ENCODE results near the gene ENPP1. TPM values are rescaled to one million over a fixed set of nuclear protein-coding genes. Genes with fewer than 3 reads are reported as not detected.

ENPP1 gene
- total RNA-seq, 2 experiments from 2014 or later = 0.34 TPM; not detected in 1

- Histone ChIP-seq H3K9me2 (ENCODE audit: insufficient read depth, low read length) (no peaks in the 10 kb centered on the region), H3K4me3 (ENCODE audit: low read depth, low read length, poor library complexity, severe bottlenecking) (no peak overlapping the region), H3K4me1 (ENCODE audit: insufficient read depth, low read length, poor library complexity, severe bottlenecking) (peaks cover 7% of the 10 kb centered on the region), H3K79me2 (ENCODE audit: insufficient read depth, low read depth, low read length) (no peaks in the 10 kb centered on the region), H3K9me3 (ENCODE audit: low read length) (peaks cover 12% of the 10 kb centered on the region), H4K20me1 (ENCODE audit: insufficient read depth, low read length) (no peaks in the 10 kb centered on the region), H3K36me3 (ENCODE audit: insufficient read depth, low read length) (no peaks in the 10 kb centered on the region), H3K4me2 (ENCODE audit: low read length) (no peak overlapping the region), H3K27ac (ENCODE audit: low read depth, low read length, poor library complexity, severe bottlenecking) (no peak overlapping the region), H2AFZ (ENCODE audit: low read length) (no peak overlapping the region)
- intact Hi-C loops (cut with micrococcal nuclease; ENCODE audit: unreplicated experiment) = no loop called here
- DNase-seq (ENCODE audit: low spot score) = no peak
- POLR2A ChIA-PET = interaction anchor here (0.5 to 1.4 kb wide), 3 partner anchors 13 to 1080 kb away, joined by 3 to 4 read pairs (median 4); no protein-coding TSS in a partner anchor
- no TSS peak for BruUV-seq (replicated peaks)
- TF ChIP-seq CTCF (conservative IDR thresholded peaks at IDR 0.05; ENCODE audit: low read length) = no peak
- no peak for TF ChIP-seq EZH2phosphoT487 (IDR thresholded peaks at IDR 0.05; ENCODE audit: borderline replicate concordance, low read depth, low read length)
- CTCF ChIA-PET (ENCODE audit: unreplicated experiment) = no interaction called here
These were observed 89.2 kb downstream of the ENPP1 start for GRCh38 chr6:131897050-131897435.

GRCh38 chr6:131897621-131898020, 89.8 kb downstream of the ENPP1 start:
- no peak for DNase-seq (ENCODE audit: low spot score)
- Histone ChIP-seq H3K9me2 (ENCODE audit: insufficient read depth, low read length) (no peaks in the 10 kb centered on the region), H3K36me3 (ENCODE audit: insufficient read depth, low read length) (no peaks in the 10 kb centered on the region), H3K79me2 (ENCODE audit: insufficient read depth, low read depth, low read length) (no peaks in the 10 kb centered on the region), H3K4me1 (ENCODE audit: insufficient read depth, low read length, poor library complexity, severe bottlenecking) (peaks cover 7% of the 10 kb centered on the region), H3K4me3 (ENCODE audit: low read depth, low read length, poor library complexity, severe bottlenecking) (no peak overlapping the region), H3K9me3 (ENCODE audit: low read length) (peaks cover 12% of the 10 kb centered on the region), H4K20me1 (ENCODE audit: insufficient read depth, low read length) (no peaks in the 10 kb centered on the region), H3K4me2 (ENCODE audit: low read length) (no peak overlapping the region), H3K27ac (ENCODE audit: low read depth, low read length, poor library complexity, severe bottlenecking) (no peak overlapping the region), H2AFZ (ENCODE audit: low read length) (no peak overlapping the region)
- CTCF ChIA-PET (ENCODE audit: unreplicated experiment) = no interaction called here
- intact Hi-C loops (cut with micrococcal nuclease; ENCODE audit: unreplicated experiment) = no loop called here
- TF ChIP-seq CTCF (conservative IDR thresholded peaks at IDR 0.05; ENCODE audit: low read length) = no peak
- TF ChIP-seq EZH2phosphoT487 (IDR thresholded peaks at IDR 0.05; ENCODE audit: borderline replicate concordance, low read depth, low read length) = no peak
- POLR2A ChIA-PET = interaction anchor here (0.6 to 1.4 kb wide), 2 partner anchors 12 to 1165 kb away, joined by 3 to 4 read pairs; no protein-coding TSS in a partner anchor
- no TSS peak for BruUV-seq (replicated peaks)

GRCh38 chr6:131898718-131899117, 90.9 kb downstream of the ENPP1 start:
- Histone ChIP-seq H3K4me2 (ENCODE audit: low read length) (no peak overlapping the region), H3K9me2 (ENCODE audit: insufficient read depth, low read length) (no peaks in the 10 kb centered on the region), H3K79me2 (ENCODE audit: insufficient read depth, low read depth, low read length) (no peaks in the 10 kb centered on the region), H3K36me3 (ENCODE audit: insufficient read depth, low read length) (no peaks in the 10 kb centered on the region), H2AFZ (ENCODE audit: low read length) (no peak overlapping the region), H3K4me3 (ENCODE audit: low read depth, low read length, poor library complexity, severe bottlenecking) (no peak overlapping the region), H4K20me1 (ENCODE audit: insufficient read depth, low read length) (no peaks in the 10 kb centered on the region), H3K27ac (ENCODE audit: low read depth, low read length, poor library complexity, severe bottlenecking) (no peak overlapping the region), H3K9me3 (ENCODE audit: low read length) (peaks cover 12% of the 10 kb centered on the region), H3K4me1 (ENCODE audit: insufficient read depth, low read length, poor library complexity, severe bottlenecking) (peaks cover 7% of the 10 kb centered on the region)
- DNase-seq (ENCODE audit: low spot score) = no peak
- intact Hi-C loops (cut with micrococcal nuclease; ENCODE audit: unreplicated experiment) = no loop called here
- TF ChIP-seq CTCF (conservative IDR thresholded peaks at IDR 0.05; ENCODE audit: low read length) (no peak), EZH2phosphoT487 (IDR thresholded peaks at IDR 0.05; ENCODE audit: borderline replicate concordance, low read depth, low read length) (no peak)
- POLR2A ChIA-PET = interaction anchor here (0.7 kb wide), 1 partner anchor 29 kb away, joined by 3 read pairs; no protein-coding TSS in a partner anchor
- BruUV-seq (replicated peaks) = no TSS peak
- CTCF ChIA-PET (ENCODE audit: unreplicated experiment) = no interaction called here

Measured in OCI-LY7 (cell line).